AG04450 (cell line): ENCODE data around the gene DUOXA1. TPM values are rescaled to one million over a fixed set of nuclear protein-coding genes. Genes with fewer than 3 reads are reported as not detected.
A peak's percentile ranks its signal among the peaks of the same experiment; 100 is the strongest.
"Not testable (repeated sequence)": the region's sequence is repeated elsewhere in the genome, so short reads cannot be mapped to it uniquely, and the experiment has no call there.

ENCODE experiments used
- CTCF ChIA-PET: fragments of 300-600, 350-600 bp; formaldehyde crosslinking; extraction: SDS; loops from one replicate; lab custom pipeline; 2022; ENCODE audit warnings: antibody characterized with exemption, inconsistent platforms; lab: Charles Lee
- POLR2A ChIA-PET: fragments of 350-600 bp; formaldehyde crosslinking; extraction: SDS; loops from one replicate; lab custom pipeline; 2021; ENCODE audit warnings: antibody characterized with exemption, inconsistent platforms; lab: Yijun Ruan, JAX
- DNase-seq: peaks from one replicate; pipeline ENCODE4 v3.0.0-alpha.2; 2011; ENCODE audit warnings: low read depth, low spot score
- H3K27ac ChIP-seq: one replicate; pipeline ENCODE4 v1.5.1; 2012; ENCODE audit warnings: low read depth, low read length, control low read depth
- H3K27me3 ChIP-seq: one replicate; pipeline ENCODE4 v1.6.0; 2012; ENCODE audit warnings: low read length; ENCODE audit not compliant: control insufficient read depth, insufficient read depth
- H3K4me3 ChIP-seq: 2 replicates; pipeline ENCODE4 v1.5.1; 2011; ENCODE audit warnings: mild to moderate bottlenecking, low read depth, low read length, control low read depth
- H3K9me3 ChIP-seq: 2 replicates; pipeline ENCODE4 v1.5.1; 2012; ENCODE audit warnings: low read length; ENCODE audit not compliant: control insufficient read depth, insufficient read depth
- polyA plus RNA-seq: library from polyadenylated mRNA; depleted of rRNA; stranded (reverse); fragments of >200 nt; gene quantifications from 2 replicates; pipeline ENCODE4 v1.2.3, GENCODE V29; 2011
- TF ChIP-seq, protein P1 (sequence below): IDR thresholded peaks from 2 replicates; pipeline ENCODE4 v1.5.1; 2011; ENCODE audit warnings: low read depth, low read length, control low read depth, inconsistent platforms

DUOXA1 gene
- polyA plus RNA-seq, 1 experiment: not detected

- no peak for DNase-seq
- H3K4me3 ChIP-seq: no peak overlapping the region
- TF ChIP-seq, protein P1, sequence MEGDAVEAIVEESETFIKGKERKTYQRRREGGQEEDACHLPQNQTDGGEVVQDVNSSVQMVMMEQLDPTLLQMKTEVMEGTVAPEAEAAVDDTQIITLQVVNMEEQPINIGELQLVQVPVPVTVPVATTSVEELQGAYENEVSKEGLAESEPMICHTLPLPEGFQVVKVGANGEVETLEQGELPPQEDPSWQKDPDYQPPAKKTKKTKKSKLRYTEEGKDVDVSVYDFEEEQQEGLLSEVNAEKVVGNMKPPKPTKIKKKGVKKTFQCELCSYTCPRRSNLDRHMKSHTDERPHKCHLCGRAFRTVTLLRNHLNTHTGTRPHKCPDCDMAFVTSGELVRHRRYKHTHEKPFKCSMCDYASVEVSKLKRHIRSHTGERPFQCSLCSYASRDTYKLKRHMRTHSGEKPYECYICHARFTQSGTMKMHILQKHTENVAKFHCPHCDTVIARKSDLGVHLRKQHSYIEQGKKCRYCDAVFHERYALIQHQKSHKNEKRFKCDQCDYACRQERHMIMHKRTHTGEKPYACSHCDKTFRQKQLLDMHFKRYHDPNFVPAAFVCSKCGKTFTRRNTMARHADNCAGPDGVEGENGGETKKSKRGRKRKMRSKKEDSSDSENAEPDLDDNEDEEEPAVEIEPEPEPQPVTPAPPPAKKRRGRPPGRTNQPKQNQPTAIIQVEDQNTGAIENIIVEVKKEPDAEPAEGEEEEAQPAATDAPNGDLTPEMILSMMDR: peak; percentile 34; the same call in 1 of the 2 replicates
- CTCF ChIA-PET: interaction anchor here (1.8 to 2.4 kb wide), 2 partner anchors 9 to 18 kb away, joined by 8 read pairs; no protein-coding TSS in a partner anchor
- no peak overlapping the region for H3K27ac ChIP-seq
- peaks cover 61% of the 10 kb centered on the region for H3K27me3 ChIP-seq
- POLR2A ChIA-PET: no interaction called here
- H3K9me3 ChIP-seq: no peaks in the 10 kb centered on the region; the same call in 1 of the 2 replicates
These were observed 6.7 kb upstream of the DUOXA1 start for GRCh38 chr15:45136378-45136764.

GRCh38 chr15:45135705-45136377 is 6.2 kb upstream of the DUOXA1 start:
- POLR2A ChIA-PET, H3K27ac ChIP-seq, DNase-seq, H3K9me3 ChIP-seq, CTCF ChIA-PET, H3K4me3 ChIP-seq: not testable (repeated sequence)
- H3K27me3 ChIP-seq: peaks cover 63% of the 10 kb centered on the region

- no peak for DNase-seq
- CTCF ChIA-PET: interaction anchor here (5.6 kb wide), 1 partner anchor 17 kb away, joined by 30 read pairs; no protein-coding TSS in a partner anchor
- H3K27me3 ChIP-seq: peaks cover 72% of the 10 kb centered on the region
These were observed 5.3 kb upstream of the DUOXA1 start for GRCh38 chr15:45134682-45135604.

GRCh38 chr15:45134046-45134445 is 4.4 kb upstream of the DUOXA1 start:
- Histone ChIP-seq H3K4me3 (no peak overlapping the region), H3K27ac (no peak overlapping the region), H3K9me3 (no peaks in the 10 kb centered on the region; the same call in 1 of the 2 replicates), H3K27me3 (peaks cover 76% of the 10 kb centered on the region)
- ChIA-PET CTCF (interaction anchor here (2.1 to 5.6 kb wide), 2 partner anchors 16 to 29 kb away, joined by 9 to 30 read pairs; no protein-coding TSS in a partner anchor), POLR2A (no interaction called here)
- DNase-seq: no peak
- TF ChIP-seq, protein P1: no peak

More at GRCh38 chr15:45134682-45135604, 5.3 kb upstream of the DUOXA1 start:
- Histone ChIP-seq H3K9me3 (no peaks in the 10 kb centered on the region; the same call in 1 of the 2 replicates), H3K4me3 (no peak overlapping the region), H3K27ac (no peak overlapping the region)
- TF ChIP-seq, protein P1: no peak
- POLR2A ChIA-PET: no interaction called here

GRCh38 chr15:45133561-45133920 is 3.9 kb upstream of the DUOXA1 start:
- CTCF ChIA-PET: interaction anchor here (2.1 to 5.6 kb wide), 2 partner anchors 15 to 29 kb away, joined by 9 to 30 read pairs; no protein-coding TSS in a partner anchor
- DNase-seq: no peak
- H3K27me3 ChIP-seq: peaks cover 77% of the 10 kb centered on the region
- H3K9me3 ChIP-seq: no peaks in the 10 kb centered on the region; the same call in 1 of the 2 replicates
- no peak overlapping the region for H3K4me3 ChIP-seq
- POLR2A ChIA-PET: no interaction called here
- TF ChIP-seq, protein P1: no peak
- H3K27ac ChIP-seq: no peak overlapping the region
